HG02852 (cell line): Measurements from ENCODE around the gene EN1.
A peak's percentile ranks its signal among the peaks of the same experiment; 100 is the strongest.

Experiments used
- ATAC-seq: cut with Tn5 transposase; IDR thresholded peaks from one replicate; pipeline ENCODE4 v1.9.1; 2021; ENCODE audit warnings: mild to moderate bottlenecking, moderate library complexity; ENCODE audit not compliant: unreplicated experiment

The EN1 gene

GRCh38 chr2:118856330-118856977, 9.0 kb upstream of the EN1 start:
- ATAC-seq = no peak

GRCh38 chr2:118855451-118856279, 8.2 kb upstream of the EN1 start:
- ATAC-seq = peak; percentile 80

- no peak for ATAC-seq
Measured at GRCh38 chr2:118854507-118855345, 7.3 kb upstream of the EN1 start.

- no peak for ATAC-seq
Measured at GRCh38 chr2:118853651-118854291, 6.3 kb upstream of the EN1 start.

- no peak for ATAC-seq
Measured at GRCh38 chr2:118853129-118853640, 5.7 kb upstream of the EN1 start.

- no peak for ATAC-seq
Measured at GRCh38 chr2:118852605-118853128, 5.2 kb upstream of the EN1 start.

GRCh38 chr2:118851650-118852049, 4.2 kb upstream of the EN1 start:
- ATAC-seq = no peak

- no peak for ATAC-seq
Measured at GRCh38 chr2:118850901-118851415, 3.5 kb upstream of the EN1 start.

- no peak for ATAC-seq
Measured at GRCh38 chr2:118850168-118850900, 2.9 kb upstream of the EN1 start.

- no peak for ATAC-seq
Measured at GRCh38 chr2:118849226-118850167, 2.0 kb upstream of the EN1 start.

- no peak for ATAC-seq
Measured at GRCh38 chr2:118848381-118849225, 1.2 kb upstream of the EN1 start.

GRCh38 chr2:118847762-118848172, 319 bp upstream of the EN1 start:
- no peak for ATAC-seq

GRCh38 chr2:118846442-118846952, 951 bp downstream of the EN1 start:
- no peak for ATAC-seq

- ATAC-seq = no peak
Measured at GRCh38 chr2:118845522-118846441, 1.7 kb downstream of the EN1 start.

- ATAC-seq = no peak
Measured at GRCh38 chr2:118845005-118845521, 2.4 kb downstream of the EN1 start.
